ENCODE data around the gene IL4. TPM values are rescaled to one million over a fixed set of nuclear protein-coding genes. Genes with fewer than 3 reads are reported as not detected.

The IL4 gene
- total RNA-seq, 1 donor from 2014 or later: not detected

DNA sequence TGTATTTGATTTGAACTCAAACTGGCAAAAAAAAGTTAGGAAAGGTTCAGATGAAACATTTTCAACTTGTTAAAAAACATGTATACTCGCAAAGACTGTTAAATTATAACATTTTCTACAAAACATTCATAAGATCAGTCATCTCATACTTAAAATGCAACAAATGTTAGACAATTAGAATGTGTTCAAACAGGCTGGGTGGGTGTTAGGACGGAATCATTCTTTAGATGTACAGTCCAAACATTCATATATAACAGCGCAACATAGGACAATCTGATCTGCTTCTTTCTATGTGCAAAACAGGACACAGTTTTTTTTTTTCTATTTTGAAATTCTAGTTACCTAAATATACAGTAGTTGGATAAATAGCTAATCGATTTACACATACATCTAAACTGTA, 22.2 kb downstream of the IL4 start:
- no peak for DNase-seq (ENCODE audit: low spot score)

DNA sequence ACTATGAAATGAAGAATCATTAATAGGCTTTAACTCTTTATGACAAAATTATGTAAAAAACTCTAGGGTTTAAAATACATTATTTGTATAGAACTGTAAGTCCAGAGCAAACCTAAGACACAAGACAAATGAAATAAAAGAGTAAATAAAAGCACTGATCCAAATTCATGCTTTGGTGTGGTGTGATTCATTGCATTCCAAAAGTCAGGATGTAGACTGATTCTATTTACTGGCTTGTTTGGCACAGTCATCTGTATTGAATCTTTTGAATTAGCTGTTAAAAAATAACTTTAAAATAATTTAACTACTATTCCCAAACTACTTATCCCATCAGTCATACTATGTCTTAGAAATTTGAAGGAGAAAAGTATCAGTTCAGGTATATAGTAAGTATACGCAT, 31.1 kb downstream of the IL4 start:
- no peak for DNase-seq (ENCODE audit: low spot score)

DNA sequence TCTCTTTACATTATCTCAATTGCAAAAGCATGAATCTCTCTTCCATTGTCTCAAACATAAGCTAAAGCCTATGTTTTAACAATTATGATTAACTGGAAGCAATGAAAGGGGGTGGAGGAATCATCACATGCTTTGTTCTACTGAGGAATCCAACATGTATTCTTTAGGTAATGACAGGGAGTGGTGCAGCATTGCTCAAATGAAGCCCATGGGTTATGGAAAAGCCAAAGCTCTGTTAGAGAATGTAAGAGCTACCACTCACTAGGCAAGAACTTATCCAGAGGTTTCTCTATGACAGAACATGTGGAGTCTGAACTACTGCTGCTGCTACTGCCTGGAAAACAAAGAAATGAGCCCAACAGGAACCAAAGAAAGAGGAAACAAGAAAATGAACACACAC, 34.9 kb downstream of the IL4 start:
- DNase-seq (ENCODE audit: low spot score): no peak

DNA sequence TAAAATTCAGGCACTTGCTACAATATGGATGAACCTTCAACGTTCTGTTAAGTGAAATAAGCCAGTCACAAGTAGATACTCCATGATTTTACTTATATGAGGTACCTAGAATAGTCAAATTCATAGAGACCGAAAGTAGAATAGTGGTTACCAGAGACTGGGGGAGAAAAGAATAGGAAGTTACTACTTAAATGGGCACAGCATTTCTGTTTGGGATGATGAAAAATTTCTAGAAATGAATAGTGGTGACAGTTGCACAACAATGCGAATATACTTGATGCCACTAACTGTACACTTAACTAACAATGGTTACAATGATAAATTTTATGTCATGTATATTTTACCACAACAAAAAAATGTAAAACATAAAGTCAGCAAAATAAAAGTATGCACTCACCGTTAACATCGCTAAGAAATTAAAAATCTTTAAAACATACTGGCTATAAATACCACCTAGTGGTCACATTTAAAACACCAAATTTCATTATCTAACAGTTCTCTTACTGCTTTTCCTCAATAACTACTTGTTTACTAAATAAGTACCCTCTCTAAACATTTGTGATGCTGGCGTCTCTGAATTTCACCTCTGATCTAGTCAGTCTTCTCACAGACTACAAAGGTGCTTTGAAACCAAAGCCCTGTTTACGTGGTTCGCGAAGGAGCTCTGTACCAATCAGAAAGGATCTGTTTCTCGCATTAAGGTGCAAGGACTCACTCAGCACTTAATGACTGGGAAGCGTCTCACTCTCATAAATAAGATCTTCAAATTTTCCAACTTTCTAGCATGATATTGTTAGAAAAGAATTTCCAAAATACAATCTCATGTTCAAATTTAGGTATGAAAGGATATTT, 40.9 kb downstream of the IL4 start:
- no peak for DNase-seq (ENCODE audit: low spot score)

DNA sequence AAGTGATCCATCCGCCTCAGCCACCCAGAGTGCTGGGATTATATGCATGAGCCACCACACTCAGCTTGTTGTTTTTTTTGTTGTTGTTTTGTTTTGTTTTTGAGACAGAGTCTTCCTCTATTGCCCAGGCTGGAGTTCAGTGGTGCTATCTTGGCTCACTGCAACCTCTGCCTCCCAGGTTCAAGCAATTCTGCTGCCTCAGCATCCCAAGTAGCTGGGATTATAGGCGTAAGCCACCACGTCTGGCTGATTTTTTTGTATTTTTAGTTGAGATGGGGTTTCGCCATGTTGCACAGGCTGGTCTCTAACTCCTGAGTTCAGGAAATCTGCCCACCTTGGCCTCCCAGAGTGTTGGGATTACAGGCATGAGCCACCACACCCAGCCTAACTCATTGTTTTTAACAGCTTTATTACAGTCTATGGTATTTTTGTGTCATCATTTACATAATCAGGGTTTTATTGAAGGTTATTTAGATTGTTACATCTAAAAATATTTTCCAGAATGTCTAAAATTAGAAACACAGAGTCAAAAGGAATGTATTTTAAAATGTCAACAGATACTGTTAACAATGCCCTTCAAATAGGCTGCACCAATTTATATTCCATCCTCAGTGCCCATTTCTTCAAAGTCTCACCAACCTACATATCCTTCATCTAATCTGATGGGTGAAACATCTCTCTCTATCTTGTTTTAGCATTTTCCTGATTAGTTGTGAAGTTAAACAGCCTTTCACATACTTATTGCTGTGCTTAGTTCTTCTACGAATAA, 44.9 kb downstream of the IL4 start:
- DNase-seq (ENCODE audit: low spot score): no peak

DNA sequence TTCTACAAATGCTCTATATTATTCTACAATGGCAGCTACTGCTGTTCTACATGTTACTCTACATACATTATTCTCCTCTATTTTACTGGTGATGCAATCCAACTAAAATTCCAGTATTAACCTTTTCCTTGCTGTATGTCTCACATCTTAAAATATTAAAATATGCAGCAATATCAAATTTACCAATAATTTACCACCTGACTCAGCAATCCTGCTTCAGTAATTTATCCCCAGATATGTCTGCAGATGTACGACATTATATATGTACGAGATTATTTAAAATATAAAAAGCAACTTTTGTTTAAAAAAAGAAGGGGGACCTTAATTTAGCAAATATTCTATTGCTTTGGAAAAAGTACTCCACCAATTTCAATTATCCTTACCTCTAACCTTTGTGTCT, 52.0 kb downstream of the IL4 start:
- no peak for DNase-seq (ENCODE audit: low spot score)

DNA sequence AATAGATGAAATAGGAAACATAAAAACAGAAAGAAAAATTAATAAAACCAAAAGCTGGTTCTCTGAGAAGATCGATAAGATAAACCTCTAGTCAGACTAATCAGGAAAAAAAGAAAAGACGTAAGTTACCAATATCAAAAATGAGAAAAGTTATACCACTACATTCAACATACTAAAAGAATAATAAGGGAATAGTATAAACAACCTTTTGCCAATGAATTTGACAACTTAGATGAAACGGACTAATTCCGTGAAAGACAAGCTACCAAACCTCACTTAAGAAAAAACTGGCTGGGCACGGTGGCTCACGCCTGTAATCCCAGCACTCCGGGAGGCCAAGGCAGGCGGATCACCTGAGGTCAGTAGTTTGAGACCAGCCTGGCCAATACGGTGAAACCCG, 56.1 kb downstream of the IL4 start:
- no peak for DNase-seq (ENCODE audit: low spot score)

Other genes starting within 250 kb of the IL4 start
- gene IRF1, start 183.2 kb upstream of the IL4 start, total RNA-seq: 38.3 TPM
- not detected for gene IL5, start 130.5 kb upstream of the IL4 start, total RNA-seq
- 37.3 TPM for gene RAD50, start 117.0 kb upstream of the IL4 start, total RNA-seq
- gene IL13, start 15.8 kb upstream of the IL4 start, total RNA-seq: not detected
- gene KIF3A, start 63.6 kb downstream of the IL4 start, total RNA-seq: 15.5 TPM
- 8.4 TPM for gene CCNI2, start 73.4 kb downstream of the IL4 start, total RNA-seq
- gene SEPTIN8, start 103.2 kb downstream of the IL4 start, total RNA-seq: 63.9 TPM
- gene SOWAHA, start 139.3 kb downstream of the IL4 start, total RNA-seq: 22.2 TPM
- 96.1 TPM for gene SHROOM1, start 156.7 kb downstream of the IL4 start, total RNA-seq
- 0.09 TPM for gene GDF9, start 192.5 kb downstream of the IL4 start, total RNA-seq
- 625 TPM for gene UQCRQ, start 192.7 kb downstream of the IL4 start, total RNA-seq
- gene LEAP2, start 199.7 kb downstream of the IL4 start, total RNA-seq: 42.4 TPM

All from mucosa of gallbladder (tissue), 1 donor.